Keratinocyte (primary cell): ENCODE results near the gene MOB3B.

Experiments used
- EZH2 ChIP-seq: IDR thresholded peaks from one replicate; pipeline ENCODE4 v1.6.1; 2012; ENCODE audit warnings: inconsistent platforms, mild to moderate bottlenecking, low read length, moderate library complexity
- TF ChIP-seq, protein P1 (sequence below), 3 experiments: IDR thresholded peaks in 1 of 3; conservative IDR thresholded peaks in 1 of 3; optimal IDR thresholded peaks in 1 of 3; 2 replicates in 2 of 3; 3 replicates in 1 of 3; pipeline versions ENCODE3 to v1.5.1; 2011; ENCODE audit warnings: low read length in 3 of 3, mild to moderate bottlenecking in 3 of 3, moderate library complexity in 2 of 3, control low read depth in 1 of 3, inconsistent platforms in 1 of 3; ENCODE audit not compliant: insufficient read depth in 2 of 3; ENCODE audit errors: extremely low read depth in 1 of 3

DNA sequence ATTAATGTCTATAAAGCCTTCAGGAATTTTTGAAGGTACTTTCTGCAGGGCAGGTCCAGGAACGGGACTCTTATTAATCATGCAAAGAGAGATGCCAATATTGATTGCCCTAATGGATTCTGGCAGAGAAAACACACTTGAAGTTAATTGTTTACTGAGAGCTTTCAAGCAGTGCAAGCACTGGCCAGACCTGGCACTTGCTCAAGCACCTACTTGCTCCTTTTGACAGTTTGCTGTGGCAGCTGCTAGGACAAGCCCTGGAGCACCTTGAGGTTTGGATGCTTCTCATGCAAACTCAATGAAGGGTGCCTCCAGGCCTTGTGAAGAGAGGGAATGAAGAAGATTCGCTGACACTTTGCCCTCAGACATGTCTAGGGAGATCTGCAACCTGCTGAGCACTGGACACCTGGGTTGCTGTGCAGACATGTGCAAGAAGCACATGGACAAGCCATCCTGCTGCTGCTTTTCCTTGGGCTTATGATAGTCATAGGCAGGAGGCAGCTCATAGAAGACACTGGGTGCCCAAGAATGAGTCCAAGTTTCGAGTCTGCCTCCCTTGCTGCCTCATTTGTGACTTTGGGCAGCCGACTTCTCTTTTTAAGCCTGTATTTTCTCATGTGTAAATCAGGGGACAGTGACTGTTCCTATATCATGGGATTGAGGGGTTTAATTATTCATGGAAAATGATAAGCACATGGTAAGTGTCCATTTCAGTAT lies 143.8 kb downstream of the MOB3B start:
- TF ChIP-seq EZH2: no peak
- TF ChIP-seq, protein P1, sequence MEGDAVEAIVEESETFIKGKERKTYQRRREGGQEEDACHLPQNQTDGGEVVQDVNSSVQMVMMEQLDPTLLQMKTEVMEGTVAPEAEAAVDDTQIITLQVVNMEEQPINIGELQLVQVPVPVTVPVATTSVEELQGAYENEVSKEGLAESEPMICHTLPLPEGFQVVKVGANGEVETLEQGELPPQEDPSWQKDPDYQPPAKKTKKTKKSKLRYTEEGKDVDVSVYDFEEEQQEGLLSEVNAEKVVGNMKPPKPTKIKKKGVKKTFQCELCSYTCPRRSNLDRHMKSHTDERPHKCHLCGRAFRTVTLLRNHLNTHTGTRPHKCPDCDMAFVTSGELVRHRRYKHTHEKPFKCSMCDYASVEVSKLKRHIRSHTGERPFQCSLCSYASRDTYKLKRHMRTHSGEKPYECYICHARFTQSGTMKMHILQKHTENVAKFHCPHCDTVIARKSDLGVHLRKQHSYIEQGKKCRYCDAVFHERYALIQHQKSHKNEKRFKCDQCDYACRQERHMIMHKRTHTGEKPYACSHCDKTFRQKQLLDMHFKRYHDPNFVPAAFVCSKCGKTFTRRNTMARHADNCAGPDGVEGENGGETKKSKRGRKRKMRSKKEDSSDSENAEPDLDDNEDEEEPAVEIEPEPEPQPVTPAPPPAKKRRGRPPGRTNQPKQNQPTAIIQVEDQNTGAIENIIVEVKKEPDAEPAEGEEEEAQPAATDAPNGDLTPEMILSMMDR (optimal IDR thresholded peaks at IDR 0.05 in 1 of 3, IDR thresholded peaks at IDR 0.05 in 1 of 3, conservative IDR thresholded peaks at IDR 0.05 in 1 of 3; ENCODE audit: extremely low read depth in 1 of 3, insufficient read depth in 2 of 3, low read length in 3 of 3): no peak
